A549 (cell line): ENCODE measurements around the gene ZNF580.

Experiments used
- CEBPB ChIP-seq, 2 experiments: fragments of >200 bp in 1 of 2; sonication (Bioruptor Twin) in 1 of 2; formaldehyde crosslinking in 1 of 2; IDR thresholded peaks; 2 replicates each; pipeline ENCODE4 v1.6.1; 2012 to 2016
- POLR2A ChIP-seq: IDR thresholded peaks from 2 replicates; pipeline ENCODE4 v1.6.1; 2012; ENCODE audit warnings: mild to moderate bottlenecking, low read length
- ZSCAN20 ChIP-seq: fragments of 250-450 bp; sonication (Bioruptor Pico); IDR thresholded peaks from 2 replicates; pipeline ENCODE4 v1.8.0; 2022; ENCODE audit warnings: mild to moderate bottlenecking, moderate library complexity
- TF ChIP-seq, protein P1 (sequence below): IDR thresholded peaks from 2 replicates; pipeline ENCODE4 v1.6.1; 2012
- TF ChIP-seq, protein P2 (sequence below): fragments of >200 bp; sonication (Bioruptor Twin); formaldehyde crosslinking; IDR thresholded peaks from 3 replicates; pipeline ENCODE4 v1.5.1; 2016

DNA sequence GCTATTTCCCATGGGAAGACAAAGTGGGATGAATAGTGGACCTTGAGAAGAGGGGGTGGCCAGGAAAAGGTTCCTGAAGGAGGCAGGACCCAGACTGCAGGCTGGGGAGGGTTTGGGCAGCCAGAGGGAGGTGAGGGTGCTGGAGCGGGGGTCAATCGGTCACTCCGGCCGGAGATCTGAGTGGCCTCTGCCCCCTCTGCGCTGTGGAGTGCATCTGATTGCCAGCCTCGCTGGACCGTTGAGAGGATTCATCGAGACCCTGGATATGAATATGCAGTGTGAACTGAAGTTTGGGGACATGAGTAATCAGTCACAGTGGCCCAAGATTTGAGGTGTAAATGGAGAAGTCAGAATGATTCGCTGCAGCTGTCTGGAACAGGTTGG lies 5.5 kb upstream of the ZNF580 start:
- TF ChIP-seq POLR2A, result no peak
- no peak for TF ChIP-seq CEBPB (IDR thresholded peaks at IDR 0.05)
- TF ChIP-seq ZSCAN20 (CRISPR knock-in tag), result no peak
- TF ChIP-seq, protein P1, sequence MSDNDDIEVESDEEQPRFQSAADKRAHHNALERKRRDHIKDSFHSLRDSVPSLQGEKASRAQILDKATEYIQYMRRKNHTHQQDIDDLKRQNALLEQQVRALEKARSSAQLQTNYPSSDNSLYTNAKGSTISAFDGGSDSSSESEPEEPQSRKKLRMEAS, result no peak
- TF ChIP-seq, protein P2, sequence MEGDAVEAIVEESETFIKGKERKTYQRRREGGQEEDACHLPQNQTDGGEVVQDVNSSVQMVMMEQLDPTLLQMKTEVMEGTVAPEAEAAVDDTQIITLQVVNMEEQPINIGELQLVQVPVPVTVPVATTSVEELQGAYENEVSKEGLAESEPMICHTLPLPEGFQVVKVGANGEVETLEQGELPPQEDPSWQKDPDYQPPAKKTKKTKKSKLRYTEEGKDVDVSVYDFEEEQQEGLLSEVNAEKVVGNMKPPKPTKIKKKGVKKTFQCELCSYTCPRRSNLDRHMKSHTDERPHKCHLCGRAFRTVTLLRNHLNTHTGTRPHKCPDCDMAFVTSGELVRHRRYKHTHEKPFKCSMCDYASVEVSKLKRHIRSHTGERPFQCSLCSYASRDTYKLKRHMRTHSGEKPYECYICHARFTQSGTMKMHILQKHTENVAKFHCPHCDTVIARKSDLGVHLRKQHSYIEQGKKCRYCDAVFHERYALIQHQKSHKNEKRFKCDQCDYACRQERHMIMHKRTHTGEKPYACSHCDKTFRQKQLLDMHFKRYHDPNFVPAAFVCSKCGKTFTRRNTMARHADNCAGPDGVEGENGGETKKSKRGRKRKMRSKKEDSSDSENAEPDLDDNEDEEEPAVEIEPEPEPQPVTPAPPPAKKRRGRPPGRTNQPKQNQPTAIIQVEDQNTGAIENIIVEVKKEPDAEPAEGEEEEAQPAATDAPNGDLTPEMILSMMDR, result no peak
